ENCODE measurements around the gene HRH3. TPM values are rescaled to one million over a fixed set of nuclear protein-coding genes. Genes with fewer than 3 reads are reported as not detected.

Gene HRH3
- polyA plus RNA-seq, 3 donors: not detected

GRCh38 chr20:62215991-62216635 lies 4.0 kb downstream of the HRH3 start:
- no peak overlapping the region for H3K27ac Mint-ChIP-seq
- Histone ChIP-seq H3K27ac (ENCODE audit: low read depth in 1 of 2, low read length in 2 of 2) (no peak overlapping the region), H3K9ac (ENCODE audit: insufficient read depth, low read length, poor library complexity, severe bottlenecking) (no peak overlapping the region), H3K9me3 (replicated peaks in 1 of 2; ENCODE audit: control insufficient read depth in 1 of 2, insufficient read depth in 1 of 2, low read length in 2 of 2) (peaks cover 0 to 3% of the 10 kb centered on the region in 2 donors), H2AFZ (ENCODE audit: insufficient read depth, low read depth, low read length, poor library complexity, severe bottlenecking) (no peak overlapping the region), H3K27me3 (ENCODE audit: control insufficient read depth in 2 of 2, insufficient read depth in 2 of 2, low read length in 2 of 2) (peaks cover 6 to 28% of the 10 kb centered on the region in 2 donors), H3K4me2 (replicated peaks; ENCODE audit: extremely low read depth, low read length, poor library complexity, severe bottlenecking) (no peak overlapping the region), H3K4me1 (ENCODE audit: control insufficient read depth in 1 of 2, insufficient read depth in 2 of 2, low read length in 2 of 2) (no peaks in the 10 kb centered on the region), H3K36me3 (replicated peaks in 1 of 2; ENCODE audit: control insufficient read depth in 1 of 2, insufficient read depth in 2 of 2, low read length in 2 of 2) (no peaks in the 10 kb centered on the region), H3K79me2 (ENCODE audit: insufficient read depth, low read length) (no peaks in the 10 kb centered on the region), H3K4me3 (replicated peaks in 1 of 3; ENCODE audit: low read depth in 2 of 3, low read length in 3 of 3) (no peak overlapping the region), H4K20me1 (ENCODE audit: insufficient read depth, low read length) (no peaks in the 10 kb centered on the region)
- no peak for DNase-seq
- WGBS (ENCODE audit: insufficient coverage): 89% methylated on average over 39 of the region's 40 CpGs
- no peaks in the 10 kb centered on the region for H3K36me3 Mint-ChIP-seq
- TF ChIP-seq, protein P1, sequence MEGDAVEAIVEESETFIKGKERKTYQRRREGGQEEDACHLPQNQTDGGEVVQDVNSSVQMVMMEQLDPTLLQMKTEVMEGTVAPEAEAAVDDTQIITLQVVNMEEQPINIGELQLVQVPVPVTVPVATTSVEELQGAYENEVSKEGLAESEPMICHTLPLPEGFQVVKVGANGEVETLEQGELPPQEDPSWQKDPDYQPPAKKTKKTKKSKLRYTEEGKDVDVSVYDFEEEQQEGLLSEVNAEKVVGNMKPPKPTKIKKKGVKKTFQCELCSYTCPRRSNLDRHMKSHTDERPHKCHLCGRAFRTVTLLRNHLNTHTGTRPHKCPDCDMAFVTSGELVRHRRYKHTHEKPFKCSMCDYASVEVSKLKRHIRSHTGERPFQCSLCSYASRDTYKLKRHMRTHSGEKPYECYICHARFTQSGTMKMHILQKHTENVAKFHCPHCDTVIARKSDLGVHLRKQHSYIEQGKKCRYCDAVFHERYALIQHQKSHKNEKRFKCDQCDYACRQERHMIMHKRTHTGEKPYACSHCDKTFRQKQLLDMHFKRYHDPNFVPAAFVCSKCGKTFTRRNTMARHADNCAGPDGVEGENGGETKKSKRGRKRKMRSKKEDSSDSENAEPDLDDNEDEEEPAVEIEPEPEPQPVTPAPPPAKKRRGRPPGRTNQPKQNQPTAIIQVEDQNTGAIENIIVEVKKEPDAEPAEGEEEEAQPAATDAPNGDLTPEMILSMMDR (IDR thresholded peaks at IDR 0.05): no peak
- intact Hi-C loops (cut with micrococcal nuclease): no loop called here
- peaks cover 23 to 48% (median 35%) of the 10 kb centered on the region in 3 donors for H3K27me3 Mint-ChIP-seq (ENCODE audit: low read depth in 3 of 3)
- H3K4me1 Mint-ChIP-seq: no peaks in the 10 kb centered on the region
- peaks cover 0 to 5% (median 1%) of the 10 kb centered on the region in 7 donors for H3K9me3 Mint-ChIP-seq
- H3K4me3 Mint-ChIP-seq: no peak overlapping the region

DNA sequence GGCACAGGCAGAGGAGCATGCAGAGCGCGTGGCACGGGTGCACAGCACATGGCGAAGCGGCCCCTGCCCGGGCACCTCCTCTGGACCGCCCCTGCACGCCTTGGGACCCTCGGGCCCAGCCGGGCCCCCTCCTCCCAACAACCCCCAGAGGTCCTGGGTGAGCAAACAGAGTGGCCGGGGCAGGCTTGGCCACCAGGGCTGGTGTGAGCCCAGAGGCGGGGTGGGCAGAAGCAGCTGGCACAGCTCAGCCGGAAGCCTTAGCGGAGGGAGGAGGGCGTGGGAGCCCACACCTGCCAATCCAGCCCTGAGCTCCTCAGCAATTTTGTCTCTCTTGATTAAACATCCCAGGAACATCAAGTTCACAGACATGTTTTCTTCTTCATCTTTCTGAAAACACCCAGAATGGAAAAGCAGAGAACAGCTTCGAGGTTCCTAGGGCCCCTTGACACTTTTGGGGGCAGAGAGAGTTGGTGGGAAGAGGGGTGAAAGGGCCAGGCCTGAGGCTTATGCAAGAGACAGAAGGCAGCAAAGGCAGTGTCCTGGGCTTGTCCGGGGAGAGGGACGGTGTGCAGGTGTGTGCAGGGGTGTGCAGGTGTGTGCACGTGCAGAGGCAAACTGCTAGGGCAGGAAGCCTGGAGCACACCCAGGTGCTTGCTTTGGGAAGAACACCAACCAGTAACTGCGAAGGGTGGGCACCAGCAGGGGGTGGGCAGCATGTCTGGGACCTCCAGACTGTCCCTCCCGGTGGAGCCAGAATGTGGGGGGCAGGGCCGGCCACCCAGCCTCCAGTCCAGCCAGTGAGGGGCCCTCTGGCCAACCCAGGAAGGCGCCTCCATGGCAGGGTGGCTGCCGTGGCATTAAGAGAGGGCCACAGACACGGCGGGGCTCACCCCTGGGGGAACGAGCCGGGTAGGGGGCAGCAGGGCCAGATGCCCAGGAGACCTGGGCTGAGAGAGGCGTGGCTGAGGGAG lies 4.8 kb downstream of the HRH3 start:
- no peak overlapping the region for H3K4me3 ChIP-seq (replicated peaks in 1 of 3; ENCODE audit: low read depth in 2 of 3, low read length in 3 of 3)
- H3K4me1 Mint-ChIP-seq: no peaks in the 10 kb centered on the region
- H3K9me3 ChIP-seq (replicated peaks in 1 of 2; ENCODE audit: control insufficient read depth in 1 of 2, insufficient read depth in 1 of 2, low read length in 2 of 2): peaks cover 0 to 3% of the 10 kb centered on the region in 2 donors
- H3K9ac ChIP-seq (ENCODE audit: insufficient read depth, low read length, poor library complexity, severe bottlenecking): no peak overlapping the region
- H3K27ac Mint-ChIP-seq: no peak overlapping the region
- no peak overlapping the region for H3K4me3 Mint-ChIP-seq
- no peaks in the 10 kb centered on the region for H4K20me1 ChIP-seq (ENCODE audit: insufficient read depth, low read length)
- H3K9me3 Mint-ChIP-seq: peaks cover 0 to 2% (median 0%) of the 10 kb centered on the region in 7 donors
- 87% methylated on average over 22 of the region's 29 CpGs for WGBS (ENCODE audit: insufficient coverage)
- peaks cover 16 to 45% (median 28%) of the 10 kb centered on the region in 3 donors for H3K27me3 Mint-ChIP-seq (ENCODE audit: low read depth in 3 of 3)
- H3K4me2 ChIP-seq (replicated peaks; ENCODE audit: extremely low read depth, low read length, poor library complexity, severe bottlenecking): no peak overlapping the region
- peaks cover 4 to 24% of the 10 kb centered on the region in 2 donors for H3K27me3 ChIP-seq (ENCODE audit: control insufficient read depth in 2 of 2, insufficient read depth in 2 of 2, low read length in 2 of 2)
- H2AFZ ChIP-seq (ENCODE audit: insufficient read depth, low read depth, low read length, poor library complexity, severe bottlenecking): no peak overlapping the region
- H3K36me3 Mint-ChIP-seq: no peaks in the 10 kb centered on the region
- no peak overlapping the region for H3K27ac ChIP-seq (ENCODE audit: low read depth in 1 of 2, low read length in 2 of 2)
- no peaks in the 10 kb centered on the region for H3K79me2 ChIP-seq (ENCODE audit: insufficient read depth, low read length)
- TF ChIP-seq, protein P1 (IDR thresholded peaks at IDR 0.05): no peak
- H3K4me1 ChIP-seq (ENCODE audit: control insufficient read depth in 1 of 2, insufficient read depth in 2 of 2, low read length in 2 of 2): no peaks in the 10 kb centered on the region
- intact Hi-C loops (cut with micrococcal nuclease): no loop called here
- no peaks in the 10 kb centered on the region for H3K36me3 ChIP-seq (replicated peaks in 1 of 2; ENCODE audit: control insufficient read depth in 1 of 2, insufficient read depth in 2 of 2, low read length in 2 of 2)
- no peak for DNase-seq

All from CD14-positive monocyte (primary cell).